GM18498 (cell line): ENCODE measurements around the gene PTK6.
"Not testable (repeated sequence)": the region's sequence is repeated elsewhere in the genome, so short reads cannot be mapped to it uniquely, and the experiment has no call there.

Source experiments
- ATAC-seq: cut with Tn5 transposase; IDR thresholded peaks from one replicate; pipeline ENCODE4 v1.9.1; 2021; ENCODE audit warnings: mild to moderate bottlenecking, moderate library complexity; ENCODE audit not compliant: unreplicated experiment

PTK6 gene

DNA sequence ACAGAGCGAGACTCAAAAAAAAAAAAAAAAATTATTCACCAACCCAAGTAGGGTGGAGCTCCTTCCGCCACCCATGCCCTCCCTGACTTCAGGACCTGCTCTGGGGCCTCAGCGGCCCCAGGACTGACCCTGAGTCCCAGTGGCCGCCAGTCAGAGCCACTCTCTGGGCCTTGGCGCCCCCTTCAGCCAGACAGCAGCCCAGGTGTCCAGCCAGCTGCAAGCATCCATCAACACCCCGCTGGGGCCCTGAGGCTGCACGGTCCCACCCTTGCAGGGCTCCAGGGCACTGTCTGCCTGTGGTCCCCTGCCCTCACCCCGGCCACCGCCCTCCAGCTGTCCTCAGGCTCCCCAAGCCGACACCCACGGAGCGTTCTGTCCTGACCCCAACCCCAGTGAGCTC lies 53.3 kb downstream of the PTK6 start:
- ATAC-seq = no peak

DNA sequence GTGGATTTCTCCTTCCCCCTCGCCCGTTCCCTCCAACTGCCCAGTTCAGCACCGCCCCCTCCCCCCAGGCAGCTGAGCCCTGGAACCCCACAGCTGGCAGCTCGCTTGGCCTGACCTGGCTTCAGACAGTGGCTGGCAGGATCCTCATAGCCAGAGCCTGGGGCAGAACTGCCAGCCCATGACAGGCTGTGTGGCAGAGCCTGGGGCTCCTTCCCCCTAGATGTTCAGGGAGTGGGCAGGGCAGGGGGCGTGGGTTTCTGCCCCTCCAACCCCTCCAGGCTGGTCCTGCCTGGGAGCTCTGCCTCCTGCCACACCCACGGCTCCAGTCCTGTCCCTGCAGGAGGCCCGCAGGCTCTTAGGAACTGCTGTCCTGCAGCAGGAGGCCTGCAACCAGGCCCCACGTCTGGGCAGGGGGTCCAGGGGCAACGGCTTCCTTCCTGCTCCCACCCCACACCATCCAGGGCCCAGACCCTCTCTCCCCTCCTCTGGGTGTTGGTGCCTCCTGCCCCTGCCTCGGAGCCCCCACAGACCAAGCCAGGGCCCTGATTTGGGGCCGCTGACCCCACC lies 55.1 kb downstream of the PTK6 start:
- ATAC-seq = no peak

DNA sequence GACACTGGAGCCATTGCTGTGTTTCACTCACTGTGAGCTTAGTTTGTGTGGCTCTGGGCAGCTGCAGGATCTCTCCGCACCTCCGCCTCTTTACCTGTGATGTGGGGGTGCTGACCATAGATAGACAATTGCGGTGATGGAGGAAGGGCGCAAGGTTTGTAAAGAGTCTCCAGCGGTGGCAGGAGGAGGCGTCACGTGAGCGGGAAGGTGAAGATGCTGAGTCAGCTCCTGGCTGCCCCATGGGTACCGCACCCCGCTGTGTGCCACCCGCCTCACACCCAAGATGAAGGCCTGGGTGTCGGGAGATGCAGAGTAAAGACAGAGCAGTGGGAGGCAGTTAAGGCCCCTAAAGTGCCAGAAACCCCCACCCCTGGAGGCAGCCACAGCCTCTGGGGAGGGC lies 55.7 kb downstream of the PTK6 start:
- ATAC-seq = no peak

DNA sequence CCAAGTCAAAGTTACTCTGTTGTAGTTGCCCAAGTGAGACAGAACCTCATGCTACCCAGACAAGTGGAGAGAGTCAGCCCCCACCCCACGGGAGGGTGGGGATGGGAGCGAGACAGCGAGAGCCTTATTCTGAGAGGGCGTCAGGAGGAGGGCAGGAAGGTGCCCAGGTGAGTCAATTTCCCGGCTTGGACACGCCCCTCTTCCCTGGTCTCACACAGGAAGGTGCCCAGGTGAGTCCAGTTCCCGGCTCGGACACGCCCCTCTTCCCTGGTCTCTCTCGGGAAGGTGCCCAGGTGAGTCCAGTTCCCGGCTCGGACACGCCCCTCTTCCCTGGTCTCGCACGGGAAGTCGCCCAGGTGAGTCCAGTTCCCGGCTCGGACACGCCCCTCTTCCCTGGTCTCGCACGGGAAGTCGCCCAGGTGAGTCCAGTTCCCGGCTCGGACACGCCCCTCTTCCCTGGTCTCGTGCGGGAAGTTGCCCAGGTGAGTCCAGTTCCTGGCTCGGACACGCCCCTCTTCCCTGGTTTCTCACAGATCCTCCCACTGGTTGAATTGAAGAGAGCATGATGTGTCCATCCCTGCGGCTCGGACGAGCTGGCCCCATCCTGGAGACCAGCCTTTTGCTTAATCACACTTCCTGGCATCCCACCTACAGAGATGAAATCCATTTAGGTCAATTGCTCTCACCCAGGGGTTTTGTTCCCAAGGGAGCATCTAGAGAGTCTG lies 57.3 kb downstream of the PTK6 start:
- ATAC-seq = not testable (repeated sequence)

DNA sequence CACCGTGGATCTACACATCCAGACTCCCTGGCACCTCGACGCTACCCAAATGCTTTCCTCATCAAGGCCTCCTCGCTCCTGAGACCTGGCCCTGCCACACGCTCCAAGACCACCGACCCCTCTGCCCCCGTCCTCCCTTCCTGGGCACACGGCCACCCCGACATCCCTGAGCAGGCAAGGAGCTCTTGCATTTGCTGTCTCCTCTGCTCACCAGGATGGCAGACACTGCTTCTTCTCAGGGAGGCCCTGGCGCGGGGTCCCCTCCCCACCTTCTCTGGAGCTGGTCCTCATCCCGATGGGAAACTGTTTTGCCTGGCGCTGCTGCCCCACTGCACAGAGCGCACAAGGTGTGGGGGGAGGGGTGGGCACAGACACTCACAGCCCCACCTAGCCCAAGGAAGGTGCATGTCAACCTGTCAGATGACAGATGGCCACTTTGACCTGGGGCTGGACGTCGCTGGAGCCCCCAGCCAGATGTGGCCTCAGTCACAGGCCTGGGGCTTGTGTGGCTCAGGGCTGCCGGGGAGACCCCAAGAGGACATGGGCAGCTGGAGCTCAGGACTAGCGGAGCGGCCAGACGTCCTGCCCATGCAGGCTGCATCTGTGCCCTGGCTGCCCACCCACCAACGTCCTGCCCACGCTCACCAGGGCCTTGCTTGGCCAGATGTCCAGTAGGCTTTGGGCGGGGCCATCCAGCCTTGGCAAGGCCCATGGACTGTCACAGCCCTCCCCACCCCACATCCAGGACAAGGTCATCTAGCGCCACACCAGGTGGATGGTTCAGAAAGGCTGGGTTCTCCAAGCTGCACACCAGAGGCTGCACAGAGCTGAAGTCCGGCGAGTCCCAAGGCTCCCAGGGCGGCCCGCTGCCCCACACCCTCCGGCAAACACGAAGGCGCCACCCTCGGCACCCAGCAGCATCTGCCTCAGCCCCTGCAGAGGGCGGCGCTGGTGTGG lies 58.6 kb downstream of the PTK6 start:
- no peak for ATAC-seq
